ENCODE data around the gene TIMP1.

TIMP1 gene

GRCh38 chrX:47587091-47587891 lies 5.1 kb downstream of the TIMP1 start:
- H3K4me3 ChIP-seq (ENCODE audit: low read depth, low read length): no peak overlapping the region
- DNase-seq (ENCODE audit: low read depth): no peak
- no peak for TF ChIP-seq CTCF (IDR thresholded peaks at IDR 0.05; ENCODE audit: insufficient read depth, low read depth, low read length, missing control alignments)

- TF ChIP-seq CTCF (IDR thresholded peaks at IDR 0.05; ENCODE audit: insufficient read depth, low read depth, low read length, missing control alignments): no peak
- no peak for DNase-seq (ENCODE audit: low read depth)
- no peak overlapping the region for H3K4me3 ChIP-seq (ENCODE audit: low read depth, low read length)
Observed at GRCh38 chrX:47587906-47588735, 5.9 kb downstream of the TIMP1 start.

- TF ChIP-seq CTCF (IDR thresholded peaks at IDR 0.05; ENCODE audit: insufficient read depth, low read depth, low read length, missing control alignments): no peak
- DNase-seq (ENCODE audit: low read depth): no peak
Observed at GRCh38 chrX:47590984-47591383, 8.7 kb downstream of the TIMP1 start.

GRCh38 chrX:47593522-47593921 lies 11.3 kb downstream of the TIMP1 start:
- no peak for TF ChIP-seq CTCF (IDR thresholded peaks at IDR 0.05; ENCODE audit: insufficient read depth, low read depth, low read length, missing control alignments)
- H3K4me3 ChIP-seq (ENCODE audit: low read depth, low read length): no peak overlapping the region
- no peak for DNase-seq (ENCODE audit: low read depth)

More at GRCh38 chrX:47590984-47591383, 8.7 kb downstream of the TIMP1 start:
- H3K4me3 ChIP-seq (ENCODE audit: low read depth, low read length): no peak overlapping the region

- no peak for DNase-seq (ENCODE audit: low read depth)
- H3K4me3 ChIP-seq (ENCODE audit: low read depth, low read length): no peak overlapping the region
- TF ChIP-seq CTCF (IDR thresholded peaks at IDR 0.05; ENCODE audit: insufficient read depth, low read depth, low read length, missing control alignments): no peak
Observed at GRCh38 chrX:47595716-47596251, 13.5 kb downstream of the TIMP1 start.

- TF ChIP-seq CTCF (IDR thresholded peaks at IDR 0.05; ENCODE audit: insufficient read depth, low read depth, low read length, missing control alignments): no peak
- DNase-seq (ENCODE audit: low read depth): no peak
- no peak overlapping the region for H3K4me3 ChIP-seq (ENCODE audit: low read depth, low read length)
Observed at GRCh38 chrX:47596256-47596655, 14.0 kb downstream of the TIMP1 start.
